ENCODE measurements around the gene CNTNAP2. TPM values are rescaled to one million over a fixed set of nuclear protein-coding genes. Genes with fewer than 3 reads are reported as not detected.

CNTNAP2 gene
- total and polyA plus RNA-seq, 2 of the 4 experiments (the other 2 are of a cell fraction): not detected

DNA sequence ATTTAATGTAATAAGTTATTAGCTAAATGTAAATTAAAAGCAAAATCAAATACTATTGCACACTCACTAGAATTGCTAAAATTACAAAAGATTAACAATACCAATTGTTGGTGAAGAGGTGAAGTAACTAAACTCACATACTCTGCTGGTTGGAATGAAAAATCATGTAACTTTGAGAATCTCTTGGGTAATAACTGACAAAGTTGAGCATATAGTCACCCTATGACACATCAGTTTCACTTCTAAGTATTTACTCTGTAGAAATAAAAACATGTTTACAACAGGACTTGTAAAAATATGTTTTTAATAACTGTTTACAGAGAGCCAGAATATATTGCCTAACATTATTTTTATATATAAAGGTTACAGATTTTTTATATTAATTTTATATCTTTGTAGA is 33.6 kb downstream of the CNTNAP2 start:
- no peak for ATAC-seq (ENCODE audit: low read depth)
- H3K9me1 ChIP-seq (ENCODE audit: insufficient read depth, low read length): no peaks in the 10 kb centered on the region

More for the DNA sequence above, 33.6 kb downstream of the CNTNAP2 start:
- no peak overlapping the region for H2AK5ac ChIP-seq (ENCODE audit: low read depth, low read length)
- H4K5ac ChIP-seq (ENCODE audit: low read depth, low read length): no peak overlapping the region
- no peak overlapping the region for H2AFZ ChIP-seq (replicated peaks; ENCODE audit: low read length, poor library complexity)
- H4K8ac ChIP-seq (ENCODE audit: low read depth in 2 of 2, low read length in 2 of 2): no peak overlapping the region
- no peak overlapping the region for H3K14ac ChIP-seq (replicated peaks; ENCODE audit: low read depth, low read length)
- no peaks in the 10 kb centered on the region for H3K9me3 ChIP-seq (ENCODE audit: control insufficient read depth, insufficient read depth, low read length)
- no peak overlapping the region for H2BK5ac ChIP-seq (ENCODE audit: low read depth, low read length, poor library complexity, severe bottlenecking)
- intact Hi-C loops (cut with micrococcal nuclease) (no loop called here), dilution Hi-C loops (cut with HindIII; ENCODE audit: low sequenced_read_pairs, unreplicated experiment) (no loop called here), in situ Hi-C loops (cut with MboI; ENCODE audit: low sequenced_read_pairs) (no loop called here)
- no peaks in the 10 kb centered on the region for H3K79me1 ChIP-seq (ENCODE audit: low read depth in 1 of 2, low read length in 2 of 2)
- H4K20me1 ChIP-seq (ENCODE audit: insufficient read depth, low read length): no peaks in the 10 kb centered on the region
- H3K23ac ChIP-seq (ENCODE audit: low read depth, low read length): no peak overlapping the region
- H3K4me2 ChIP-seq (ENCODE audit: low read depth, low read length): no peak overlapping the region
- no peak overlapping the region for H3K4me3 ChIP-seq (ENCODE audit: insufficient read depth, low read depth, low read length)
- no peak overlapping the region for H3K27ac ChIP-seq (ENCODE audit: insufficient read depth, low read length)
- H3K27me3 ChIP-seq (ENCODE audit: control insufficient read depth, insufficient read depth, low read length): no peaks in the 10 kb centered on the region
- H2BK120ac ChIP-seq (ENCODE audit: low read depth, low read length): no peak overlapping the region
- DNase-seq: no peak
- no peak overlapping the region for H3K18ac ChIP-seq (ENCODE audit: low read depth, low read length)
- ChIA-PET CTCF (no interaction called here), POLR2A (ENCODE audit: unreplicated experiment) (no interaction called here)
- no peaks in the 10 kb centered on the region for H3K4me1 ChIP-seq (ENCODE audit: control insufficient read depth, insufficient read depth, low read length)
- no TSS peak for BruUV-seq (replicated peaks)
- no peaks in the 10 kb centered on the region for H3K36me3 ChIP-seq (ENCODE audit: control insufficient read depth, insufficient read depth, low read length)
- H3K56ac ChIP-seq (ENCODE audit: extremely low read depth, insufficient read depth, low read length): no peak overlapping the region
- H4K91ac ChIP-seq (ENCODE audit: insufficient read depth, low read depth, low read length): no peak overlapping the region
- no peak overlapping the region for H3K4ac ChIP-seq (ENCODE audit: low read depth, low read length)
- H3K9ac ChIP-seq (ENCODE audit: low read depth, low read length): no peak overlapping the region
- H2BK20ac ChIP-seq (ENCODE audit: low read depth, low read length): no peak overlapping the region
- H2AK9ac ChIP-seq (replicated peaks; ENCODE audit: low read depth, low read length, poor library complexity): no peak overlapping the region
- TF ChIP-seq NFE2L2 (IDR thresholded peaks at IDR 0.05; ENCODE audit: low read depth, low read length) (no peak), CHD1 (IDR thresholded peaks at IDR 0.05; ENCODE audit: low read depth, low read length) (no peak), CEBPB (IDR thresholded peaks at IDR 0.05; ENCODE audit: low read depth, low read length) (no peak), MXI1 (IDR thresholded peaks at IDR 0.05; ENCODE audit: borderline replicate concordance, low read depth, low read length) (no peak), MAFK (IDR thresholded peaks at IDR 0.05; ENCODE audit: low read depth, low read length) (no peak), RAD21 (IDR thresholded peaks at IDR 0.05; ENCODE audit: low read length) (no peak), MAZ (IDR thresholded peaks at IDR 0.05; ENCODE audit: borderline replicate concordance, low read depth, low read length) (no peak), FOS (IDR thresholded peaks at IDR 0.05; ENCODE audit: low read depth, low read length) (no peak), POLR2A (IDR thresholded peaks at IDR 0.05; ENCODE audit: low read depth, low read length) (no peak), SMC3 (IDR thresholded peaks at IDR 0.05; ENCODE audit: low read depth, low read length) (no peak), RCOR1 (IDR thresholded peaks at IDR 0.05; ENCODE audit: insufficient replicate concordance, low read length) (no peak), BHLHE40 (IDR thresholded peaks at IDR 0.05; ENCODE audit: low read depth, low read length) (no peak), RFX5 (IDR thresholded peaks at IDR 0.05; ENCODE audit: low read depth, low read length) (no peak)
- TF ChIP-seq, protein P1, sequence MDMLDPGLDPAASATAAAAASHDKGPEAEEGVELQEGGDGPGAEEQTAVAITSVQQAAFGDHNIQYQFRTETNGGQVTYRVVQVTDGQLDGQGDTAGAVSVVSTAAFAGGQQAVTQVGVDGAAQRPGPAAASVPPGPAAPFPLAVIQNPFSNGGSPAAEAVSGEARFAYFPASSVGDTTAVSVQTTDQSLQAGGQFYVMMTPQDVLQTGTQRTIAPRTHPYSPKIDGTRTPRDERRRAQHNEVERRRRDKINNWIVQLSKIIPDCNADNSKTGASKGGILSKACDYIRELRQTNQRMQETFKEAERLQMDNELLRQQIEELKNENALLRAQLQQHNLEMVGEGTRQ (IDR thresholded peaks at IDR 0.05; ENCODE audit: low read depth, low read length): no peak
- TF ChIP-seq, protein P2, sequence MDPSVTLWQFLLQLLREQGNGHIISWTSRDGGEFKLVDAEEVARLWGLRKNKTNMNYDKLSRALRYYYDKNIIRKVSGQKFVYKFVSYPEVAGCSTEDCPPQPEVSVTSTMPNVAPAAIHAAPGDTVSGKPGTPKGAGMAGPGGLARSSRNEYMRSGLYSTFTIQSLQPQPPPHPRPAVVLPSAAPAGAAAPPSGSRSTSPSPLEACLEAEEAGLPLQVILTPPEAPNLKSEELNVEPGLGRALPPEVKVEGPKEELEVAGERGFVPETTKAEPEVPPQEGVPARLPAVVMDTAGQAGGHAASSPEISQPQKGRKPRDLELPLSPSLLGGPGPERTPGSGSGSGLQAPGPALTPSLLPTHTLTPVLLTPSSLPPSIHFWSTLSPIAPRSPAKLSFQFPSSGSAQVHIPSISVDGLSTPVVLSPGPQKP (IDR thresholded peaks at IDR 0.05; ENCODE audit: borderline replicate concordance, low read depth, low read length): no peak
- TF ChIP-seq, protein P3, sequence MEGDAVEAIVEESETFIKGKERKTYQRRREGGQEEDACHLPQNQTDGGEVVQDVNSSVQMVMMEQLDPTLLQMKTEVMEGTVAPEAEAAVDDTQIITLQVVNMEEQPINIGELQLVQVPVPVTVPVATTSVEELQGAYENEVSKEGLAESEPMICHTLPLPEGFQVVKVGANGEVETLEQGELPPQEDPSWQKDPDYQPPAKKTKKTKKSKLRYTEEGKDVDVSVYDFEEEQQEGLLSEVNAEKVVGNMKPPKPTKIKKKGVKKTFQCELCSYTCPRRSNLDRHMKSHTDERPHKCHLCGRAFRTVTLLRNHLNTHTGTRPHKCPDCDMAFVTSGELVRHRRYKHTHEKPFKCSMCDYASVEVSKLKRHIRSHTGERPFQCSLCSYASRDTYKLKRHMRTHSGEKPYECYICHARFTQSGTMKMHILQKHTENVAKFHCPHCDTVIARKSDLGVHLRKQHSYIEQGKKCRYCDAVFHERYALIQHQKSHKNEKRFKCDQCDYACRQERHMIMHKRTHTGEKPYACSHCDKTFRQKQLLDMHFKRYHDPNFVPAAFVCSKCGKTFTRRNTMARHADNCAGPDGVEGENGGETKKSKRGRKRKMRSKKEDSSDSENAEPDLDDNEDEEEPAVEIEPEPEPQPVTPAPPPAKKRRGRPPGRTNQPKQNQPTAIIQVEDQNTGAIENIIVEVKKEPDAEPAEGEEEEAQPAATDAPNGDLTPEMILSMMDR (conservative IDR thresholded peaks at IDR 0.05; ENCODE audit: low read depth, low read length): no peak
- no peak overlapping the region for H2BK15ac ChIP-seq (ENCODE audit: low read depth, low read length)
